Measurements from ENCODE around the gene VPS36.
"Not testable (repeated sequence)": the region's sequence is repeated elsewhere in the genome, so short reads cannot be mapped to it uniquely, and the experiment has no call there.

The VPS36 gene, protein sequence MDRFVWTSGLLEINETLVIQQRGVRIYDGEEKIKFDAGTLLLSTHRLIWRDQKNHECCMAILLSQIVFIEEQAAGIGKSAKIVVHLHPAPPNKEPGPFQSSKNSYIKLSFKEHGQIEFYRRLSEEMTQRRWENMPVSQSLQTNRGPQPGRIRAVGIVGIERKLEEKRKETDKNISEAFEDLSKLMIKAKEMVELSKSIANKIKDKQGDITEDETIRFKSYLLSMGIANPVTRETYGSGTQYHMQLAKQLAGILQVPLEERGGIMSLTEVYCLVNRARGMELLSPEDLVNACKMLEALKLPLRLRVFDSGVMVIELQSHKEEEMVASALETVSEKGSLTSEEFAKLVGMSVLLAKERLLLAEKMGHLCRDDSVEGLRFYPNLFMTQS

DNA sequence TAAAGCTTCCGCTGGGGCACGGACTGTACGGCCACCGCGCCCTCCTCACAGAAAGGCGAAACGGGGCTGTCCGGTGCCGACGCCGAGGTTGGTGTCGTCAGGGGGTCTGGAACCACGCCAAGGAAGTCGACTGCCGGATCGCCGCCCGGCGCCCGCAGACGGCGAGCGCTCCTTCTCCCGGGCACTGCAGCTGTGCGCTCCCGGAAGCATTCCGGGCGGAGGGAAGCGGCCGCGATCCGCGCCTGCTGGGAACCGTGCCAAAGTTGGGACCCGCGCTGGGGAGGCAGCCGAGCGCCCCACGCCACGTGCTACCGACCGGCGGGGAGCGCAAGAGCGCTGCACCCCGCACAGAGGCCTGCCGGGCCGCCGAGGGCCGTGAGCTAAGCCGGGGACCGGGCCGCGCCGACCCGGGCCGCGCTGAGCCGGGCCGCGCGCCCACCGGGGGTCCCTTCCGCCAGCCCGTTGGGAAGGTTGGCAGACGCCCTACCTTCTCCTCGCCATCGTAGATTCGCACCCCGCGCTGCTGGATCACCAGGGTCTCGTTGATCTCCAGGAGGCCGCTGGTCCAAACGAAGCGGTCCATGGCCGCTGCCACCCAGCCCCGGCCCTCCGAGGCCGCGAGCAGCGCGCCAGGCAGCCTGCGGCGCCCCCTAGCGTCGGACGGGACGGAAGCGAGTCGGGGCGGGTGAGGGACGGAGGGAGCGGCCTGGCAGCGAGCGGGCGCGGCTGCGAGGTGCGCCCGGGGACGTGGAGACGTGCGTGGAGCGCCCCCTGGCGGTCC lies at the start of gene VPS36:
Gene VPS36 (minus strand): TSS at position 623 of the 781 bp plus-strand sequence. CDS start 40 bp downstream, at position 583.
- peak; percentile 95 for DNase-seq (ENCODE audit: low read depth)

- not testable (repeated sequence) for DNase-seq (ENCODE audit: low read depth)
Measured at GRCh38 chr13:52497979-52498378, 47.5 kb upstream of the VPS36 start.

DNA sequence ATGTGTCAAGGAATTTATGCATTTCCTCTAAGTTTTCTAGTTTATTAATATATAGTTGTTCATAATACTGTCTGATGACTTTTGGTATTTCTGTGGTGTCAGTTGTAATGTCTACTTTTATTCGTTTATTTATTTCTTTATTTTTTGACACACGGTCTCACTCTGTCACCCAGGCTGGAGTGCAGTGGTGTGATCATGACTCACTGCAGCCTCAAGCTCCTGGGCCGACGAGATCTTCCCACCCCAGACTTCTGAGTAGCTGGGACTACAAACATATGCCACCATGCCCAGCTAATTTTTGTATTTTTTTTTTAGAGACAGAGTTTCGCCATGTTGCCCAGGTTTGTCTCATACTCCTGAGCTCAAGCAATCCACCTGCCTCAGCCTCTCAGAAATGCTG lies 43.8 kb upstream of the VPS36 start:
- DNase-seq (ENCODE audit: low read depth) = not testable (repeated sequence)

- DNase-seq (ENCODE audit: low read depth) = not testable (repeated sequence)
Measured at GRCh38 chr13:52491015-52491414, 40.6 kb upstream of the VPS36 start.

- not testable (repeated sequence) for DNase-seq (ENCODE audit: low read depth)
Measured at GRCh38 chr13:52488763-52489162, 38.3 kb upstream of the VPS36 start.

DNA sequence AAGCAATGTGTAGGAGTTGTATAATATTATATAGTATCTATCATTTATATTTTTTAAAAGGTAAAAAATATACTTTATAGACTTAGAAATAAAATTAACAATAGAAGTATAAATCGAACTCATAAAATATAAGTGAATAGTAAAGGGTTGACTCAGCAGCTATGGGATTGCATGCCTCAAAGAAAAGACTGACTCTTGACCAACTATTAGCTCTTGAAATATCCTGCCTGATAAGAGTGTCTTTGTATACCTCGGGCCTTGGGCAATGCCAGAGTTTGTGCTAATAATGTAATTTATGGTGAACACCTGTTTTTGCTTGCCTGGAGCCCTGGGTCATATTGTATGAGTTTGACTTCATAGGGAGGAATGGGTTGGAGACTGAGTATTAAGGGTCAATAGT lies 36.6 kb upstream of the VPS36 start:
- DNase-seq (ENCODE audit: low read depth) = not testable (repeated sequence)

DNA sequence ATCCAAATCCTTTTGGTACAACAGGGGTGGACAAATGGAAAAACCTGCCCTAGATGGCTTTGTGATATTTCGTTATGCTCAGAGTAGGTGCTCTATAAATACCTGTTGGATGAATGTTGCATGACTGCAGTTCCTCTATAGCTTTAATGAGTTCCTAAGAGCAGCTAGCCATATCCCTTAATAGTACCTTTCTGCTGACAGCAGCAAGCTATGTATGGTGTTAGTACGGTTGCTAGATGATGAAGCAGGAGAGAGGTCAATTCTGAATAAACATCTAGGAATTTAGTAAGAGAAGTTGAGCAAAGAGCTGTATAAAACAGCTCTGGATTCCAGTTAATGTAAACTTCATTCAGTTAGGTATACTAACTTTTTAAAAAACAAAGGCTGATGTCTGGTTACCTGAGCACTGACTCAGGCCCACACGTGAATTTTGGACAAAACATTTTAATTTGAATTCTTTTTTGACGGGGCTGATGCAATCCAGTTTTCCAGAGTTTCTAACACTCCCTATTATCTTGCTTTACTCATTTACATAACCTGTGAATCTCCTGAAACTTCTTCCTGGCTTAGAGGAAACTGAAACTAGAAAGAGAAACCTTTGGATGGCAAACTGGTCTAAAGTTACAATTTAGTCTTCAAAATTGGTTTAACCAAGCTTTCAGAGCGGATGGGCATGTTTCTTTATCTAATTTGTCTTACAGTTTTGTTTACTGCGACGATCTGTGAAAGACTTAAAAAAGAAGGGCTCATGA lies 30.4 kb upstream of the VPS36 start:
- DNase-seq (ENCODE audit: low read depth) = not testable (repeated sequence)

GRCh38 chr13:52468487-52468886 lies 18.1 kb upstream of the VPS36 start:
- DNase-seq (ENCODE audit: low read depth) = not testable (repeated sequence)

- DNase-seq (ENCODE audit: low read depth) = no peak
Measured at GRCh38 chr13:52463526-52463925, 13.1 kb upstream of the VPS36 start.

DNA sequence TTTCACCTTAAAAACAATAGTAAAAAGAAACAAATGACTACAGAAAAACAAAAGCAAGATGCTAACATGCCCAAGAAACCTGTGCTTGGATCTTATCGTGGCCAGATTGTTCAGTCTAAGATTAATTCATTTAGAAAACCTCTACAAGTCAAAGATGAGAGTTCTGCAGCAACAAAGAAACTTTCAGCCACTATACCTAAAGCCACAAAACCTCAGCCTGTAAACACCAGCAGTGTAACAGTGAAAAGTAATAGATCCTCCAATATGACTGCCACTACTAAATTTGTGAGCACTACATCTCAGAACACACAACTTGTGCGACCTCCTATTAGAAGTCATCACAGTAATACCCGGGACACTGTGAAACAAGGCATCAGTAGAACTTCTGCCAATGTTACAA lies 10.8 kb upstream of the VPS36 start:
- no peak for DNase-seq (ENCODE audit: low read depth)

DNA sequence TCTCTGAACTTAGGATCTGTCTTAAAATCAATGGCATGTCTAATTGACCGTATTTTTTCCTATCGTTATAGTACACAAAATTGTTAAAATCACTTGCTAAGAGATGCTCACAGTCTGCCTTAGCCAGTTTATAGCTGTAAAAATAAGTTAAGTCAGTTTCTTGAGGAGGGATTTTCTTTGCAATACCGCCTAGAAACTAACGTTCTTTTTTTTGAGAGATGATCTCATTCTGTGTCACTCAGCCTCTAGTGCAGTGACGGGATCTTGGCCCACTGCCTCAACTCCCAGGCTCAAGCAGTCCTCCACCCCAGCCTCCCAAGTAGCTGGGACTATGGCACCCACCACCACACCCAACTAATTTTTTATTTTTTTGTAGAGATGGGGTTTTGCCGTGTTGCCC lies 9.2 kb upstream of the VPS36 start:
- DNase-seq (ENCODE audit: low read depth) = no peak

- peak; percentile 73 for DNase-seq (ENCODE audit: low read depth)
Measured at GRCh38 chr13:52455677-52456041, 5.2 kb upstream of the VPS36 start.

DNA sequence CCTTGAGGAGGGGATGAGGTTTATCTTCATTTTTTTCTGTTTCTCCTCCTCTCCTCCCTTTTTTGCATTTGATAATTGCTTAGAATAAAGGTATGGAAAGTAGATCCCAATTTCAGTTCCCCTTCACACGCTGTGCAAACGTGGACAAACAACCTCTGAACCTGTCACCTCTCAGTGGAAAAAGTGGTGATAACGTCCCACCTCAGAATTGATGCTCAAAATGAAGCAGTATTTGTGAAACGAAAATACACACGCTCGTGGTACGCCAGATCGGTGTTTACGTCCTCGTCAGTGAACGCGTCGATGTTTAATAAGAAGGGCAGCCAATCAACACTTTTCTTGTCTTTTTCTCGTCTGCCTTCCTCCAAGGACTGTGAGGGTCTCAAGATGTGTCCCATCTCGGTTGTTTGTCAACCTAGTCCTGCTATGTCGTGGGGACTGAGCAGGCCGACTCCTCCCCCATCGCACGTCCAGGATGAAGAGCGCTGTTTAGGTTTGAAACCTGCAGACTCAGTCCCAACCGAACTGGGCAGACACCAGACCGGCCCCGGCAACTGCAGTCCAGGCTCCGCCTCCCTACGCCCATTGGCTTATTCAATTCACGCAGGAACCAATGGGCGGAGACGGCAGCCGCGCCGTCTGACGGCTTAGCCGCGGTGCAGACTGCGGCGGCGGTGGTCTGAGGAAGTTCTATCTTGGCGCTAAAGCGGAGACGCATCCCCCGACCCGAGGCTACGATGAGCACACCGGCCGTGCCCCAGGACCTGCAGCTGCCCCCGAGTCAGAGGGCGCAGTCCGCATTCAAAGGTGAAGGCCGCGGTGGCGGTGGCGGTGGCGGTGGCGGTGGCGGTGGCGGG lies 4.6 kb upstream of the VPS36 start, which contains the start of gene CKAP2:
Gene CKAP2 (plus strand): TSS at position 659 of the 857 bp plus-strand sequence. CDS start 79 bp downstream, at position 738.
- peak; percentile 94 for DNase-seq (ENCODE audit: low read depth)

GRCh38 chr13:52454459-52454819 lies 4.0 kb upstream of the VPS36 start:
- DNase-seq (ENCODE audit: low read depth) = no peak

DNA sequence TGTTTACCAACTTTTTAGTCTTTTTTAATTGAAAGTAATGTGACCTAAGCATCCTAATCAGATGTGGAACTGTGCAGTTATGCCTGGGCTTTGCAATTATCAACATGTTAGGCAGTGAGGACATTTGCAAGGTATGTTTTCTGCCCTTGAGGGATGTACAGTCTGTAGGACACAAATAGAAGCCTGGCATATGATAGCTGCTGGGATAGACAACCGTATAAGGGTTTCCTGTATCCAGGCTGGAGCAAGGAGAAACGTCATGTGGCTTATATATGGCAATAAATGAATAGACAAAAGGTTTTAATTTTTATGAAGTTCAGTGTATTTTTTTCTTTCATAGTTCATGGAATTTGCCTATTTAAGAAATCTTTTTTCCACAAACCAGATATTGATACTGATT lies 2.0 kb upstream of the VPS36 start:
- DNase-seq (ENCODE audit: low read depth) = no peak

- no peak for DNase-seq (ENCODE audit: low read depth)
Measured at GRCh38 chr13:52451135-52451804, 836 bp upstream of the VPS36 start.

- DNase-seq (ENCODE audit: low read depth) = no peak
Measured at GRCh38 chr13:52450793-52451116, 321 bp upstream of the VPS36 start.

GRCh38 chr13:52449331-52450011 lies 963 bp downstream of the VPS36 start:
- no peak for DNase-seq (ENCODE audit: low read depth)

DNA sequence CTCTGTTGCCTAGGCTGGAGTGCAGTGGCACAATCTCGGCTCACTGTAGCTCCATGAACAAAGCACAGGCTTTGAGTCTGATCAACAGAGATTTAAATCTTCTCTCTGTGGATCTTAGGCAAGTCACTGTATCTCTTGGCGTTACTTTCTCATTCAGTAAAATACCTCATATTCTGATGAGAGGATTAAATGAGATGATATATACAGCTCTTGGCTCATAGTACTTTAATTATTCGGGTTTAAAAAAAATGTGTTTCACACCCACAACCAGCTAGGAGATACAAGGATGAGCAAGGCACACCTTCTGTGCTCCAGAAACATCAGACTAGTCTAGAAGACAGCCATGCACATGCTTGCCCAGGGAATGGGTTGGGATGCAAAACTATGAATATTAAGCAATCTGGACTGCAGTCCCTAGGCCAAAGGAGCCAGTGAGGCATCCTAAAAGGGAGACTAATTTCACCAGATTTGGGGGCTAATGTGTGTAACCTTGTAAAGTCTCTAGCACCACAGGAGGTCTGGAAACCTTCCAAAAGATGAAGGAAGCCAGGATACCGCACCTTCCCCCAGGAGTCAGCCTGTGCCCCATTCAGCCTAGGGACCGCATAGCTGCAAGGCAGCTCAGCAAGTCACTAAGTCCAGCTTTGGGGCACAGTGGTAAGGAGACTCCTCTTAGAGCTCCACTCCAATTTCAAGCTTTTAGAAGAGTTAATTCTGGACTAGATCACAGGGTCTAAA lies 2.5 kb downstream of the VPS36 start:
- DNase-seq (ENCODE audit: low read depth) = no peak

DNA sequence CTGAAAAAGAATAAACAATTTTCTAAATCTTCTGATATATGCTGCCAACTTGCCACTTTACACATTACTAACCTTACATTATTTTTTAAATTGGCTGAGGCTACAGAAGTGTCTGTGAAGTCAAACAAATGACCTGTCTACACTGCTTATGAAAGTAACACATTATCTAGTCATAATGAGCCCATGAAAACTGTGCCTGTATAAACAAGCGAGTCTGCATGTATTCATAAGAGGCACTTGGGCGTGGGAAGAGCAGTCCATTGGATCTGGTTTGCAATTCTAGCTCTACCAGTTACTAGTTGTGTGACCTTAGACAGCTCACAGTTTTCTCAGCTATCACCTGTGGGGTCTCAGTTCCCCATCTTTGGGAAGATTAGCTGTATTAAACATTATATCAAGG lies 3.1 kb downstream of the VPS36 start:
- DNase-seq (ENCODE audit: low read depth) = no peak
